GM23248 (cell line): ENCODE measurements around the gene HMGN3.
"Not testable (repeated sequence)": the region's sequence is repeated elsewhere in the genome, so short reads cannot be mapped to it uniquely, and the experiment has no call there.

Experiments
- EZH2 ChIP-seq: fragments of 200-600 bp; sonication (generic); IDR thresholded peaks from 2 replicates; pipeline ENCODE4 v1.6.1; 2018; ENCODE audit warnings: antibody characterized with exemption, mild to moderate bottlenecking; ENCODE audit not compliant: insufficient read depth, poor library complexity, severe bottlenecking
- EZH2phosphoT487 ChIP-seq: fragments of 200-600 bp; sonication (generic); IDR thresholded peaks from 2 replicates; pipeline ENCODE4 v1.6.1; 2018; ENCODE audit warnings: antibody characterized with exemption, moderate library complexity, mild to moderate bottlenecking, low read depth; ENCODE audit not compliant: insufficient read depth

DNA sequence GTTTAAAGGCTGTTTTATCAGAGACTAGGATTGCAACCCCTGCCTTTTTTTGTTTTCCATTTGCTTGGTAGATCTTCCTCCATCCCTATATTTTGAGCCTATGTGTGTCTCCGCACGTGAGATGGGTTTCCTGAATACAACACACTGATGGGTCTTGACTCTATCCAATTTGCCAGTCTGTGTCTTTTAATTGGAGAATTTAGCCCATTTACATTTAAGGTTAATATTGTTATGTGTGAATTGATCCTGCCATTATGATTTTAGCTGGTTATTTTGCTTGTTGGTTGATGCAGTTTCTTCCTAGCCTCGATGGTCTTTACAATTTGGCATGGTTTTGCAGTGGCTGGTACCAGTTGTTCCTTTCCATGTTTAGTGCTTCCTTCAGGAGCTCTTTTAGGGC is 20.6 kb upstream of the HMGN3 start:
- not testable (repeated sequence) for TF ChIP-seq EZH2, EZH2phosphoT487
